Liver (tissue), 9 donors: ENCODE measurements around the gene NKAIN2. TPM values are rescaled to one million over a fixed set of nuclear protein-coding genes. Genes with fewer than 3 reads are reported as not detected.

ENCODE experiments used
- DNase-seq: peaks from one replicate; pipeline ENCODE4 v3.0.0-alpha.2; 2017; ENCODE audit warnings: low spot score
- H3K27ac ChIP-seq, 2 donors: one replicate each; pipeline ENCODE4 v1.7.0; 2013; ENCODE audit warnings: inconsistent platforms in 2 of 2, low read length in 2 of 2, control low read depth in 1 of 2, low read depth in 1 of 2, mild to moderate bottlenecking in 1 of 2
- H3K27me3 ChIP-seq, 4 donors: one replicate each; pipeline versions ENCODE4 v1.6.1 to v1.7.0; 2013; ENCODE audit warnings: low read length in 3 of 4, inconsistent platforms in 1 of 4, mild to moderate bottlenecking in 1 of 4, moderate library complexity in 1 of 4; ENCODE audit not compliant: control insufficient read depth in 4 of 4, insufficient read depth in 4 of 4
- H3K36me3 ChIP-seq, 4 donors: one replicate each; pipeline versions ENCODE4 v1.6.1 to v1.7.0; 2013; ENCODE audit warnings: low read length in 3 of 4, mild to moderate bottlenecking in 3 of 4, low read depth in 1 of 4, moderate library complexity in 1 of 4; ENCODE audit not compliant: control insufficient read depth in 4 of 4, insufficient read depth in 3 of 4
- H3K4me1 ChIP-seq, 4 donors: one replicate each; pipeline versions ENCODE4 v1.6.1 to v1.7.0; 2013; ENCODE audit warnings: low read length in 3 of 4, mild to moderate bottlenecking in 3 of 4, moderate library complexity in 1 of 4; ENCODE audit not compliant: control insufficient read depth in 4 of 4, insufficient read depth in 4 of 4
- H3K4me3 ChIP-seq, 3 donors: one replicate each; pipeline versions ENCODE4 v1.6.1 to v1.7.0; 2013; ENCODE audit warnings: low read length in 3 of 3, control low read depth in 1 of 3, low read depth in 1 of 3, mild to moderate bottlenecking in 1 of 3
- H3K9ac ChIP-seq, 2 donors: one replicate each; pipeline ENCODE4 v1.7.0; 2013; ENCODE audit warnings: low read length in 2 of 2, mild to moderate bottlenecking in 2 of 2, moderate library complexity in 2 of 2, control low read depth in 1 of 2, low read depth in 1 of 2
- H3K9me3 ChIP-seq, 4 donors: one replicate each; pipeline versions ENCODE4 v1.6.1 to v1.7.0; 2013; ENCODE audit warnings: low read length in 3 of 4; ENCODE audit not compliant: control insufficient read depth in 4 of 4
- ATF3 ChIP-seq: IDR thresholded peaks from 2 replicates; pipeline ENCODE4 v1.6.1; 2016; ENCODE audit warnings: antibody characterized with exemption
- CTCF ChIP-seq: fragments of 150-350 bp; IDR thresholded peaks from 2 replicates; pipeline ENCODE4 v1.5.1; 2017; ENCODE audit warnings: improper control_type of control experiment, low read depth, low read length; ENCODE audit not compliant: missing input control
- EGR1 ChIP-seq, 2 donors: IDR thresholded peaks; 2 replicates each; pipeline ENCODE4 v1.6.1; 2016 to 2018; ENCODE audit warnings: antibody characterized with exemption in 2 of 2, low read depth in 2 of 2
- FOXA1 ChIP-seq: IDR thresholded peaks from 2 replicates; pipeline ENCODE4 v1.6.1; 2016; ENCODE audit warnings: antibody characterized with exemption
- FOXA2 ChIP-seq: IDR thresholded peaks from 2 replicates; pipeline ENCODE4 v1.6.1; 2016; ENCODE audit warnings: antibody characterized with exemption
- GABPA ChIP-seq, 2 donors: IDR thresholded peaks in 1 of 2; conservative IDR thresholded peaks in 1 of 2; 2 replicates each; pipeline ENCODE4 v1.6.1; 2016; ENCODE audit warnings: antibody characterized with exemption in 2 of 2, mild to moderate bottlenecking in 1 of 2, moderate library complexity in 1 of 2
- HNF4A ChIP-seq, 2 donors: conservative IDR thresholded peaks; 2 replicates each; pipeline ENCODE4 v1.6.1; 2016; ENCODE audit warnings: antibody characterized with exemption in 2 of 2, mild to moderate bottlenecking in 2 of 2
- HNF4G ChIP-seq: IDR thresholded peaks from 2 replicates; pipeline ENCODE4 v1.6.1; 2016; ENCODE audit warnings: antibody characterized with exemption
- JUND ChIP-seq, 2 donors: IDR thresholded peaks; 2 replicates each; pipeline ENCODE4 v1.6.1; 2016; ENCODE audit warnings: antibody characterized with exemption in 2 of 2
- MAX ChIP-seq: IDR thresholded peaks from 2 replicates; pipeline ENCODE4 v1.6.1; 2016; ENCODE audit warnings: antibody characterized with exemption
- NR2F2 ChIP-seq: IDR thresholded peaks from 2 replicates; pipeline ENCODE4 v1.6.1; 2016; ENCODE audit warnings: antibody characterized with exemption
- RAD21 ChIP-seq, 2 donors: IDR thresholded peaks; 2 replicates each; pipeline ENCODE4 v1.6.1; 2016; ENCODE audit warnings: antibody characterized with exemption in 2 of 2, mild to moderate bottlenecking in 2 of 2
- REST ChIP-seq: IDR thresholded peaks from 2 replicates; pipeline ENCODE4 v1.6.1; 2016; ENCODE audit warnings: antibody characterized with exemption, mild to moderate bottlenecking
- RXRA ChIP-seq, 2 donors: IDR thresholded peaks; 2 replicates each; pipeline ENCODE4 v1.6.1; 2017 to 2018; ENCODE audit warnings: antibody characterized with exemption in 2 of 2, mild to moderate bottlenecking in 1 of 2
- SP1 ChIP-seq: IDR thresholded peaks from 2 replicates; pipeline ENCODE4 v1.6.1; 2018; ENCODE audit warnings: antibody characterized with exemption, mild to moderate bottlenecking
- TAF1 ChIP-seq: conservative IDR thresholded peaks from 2 replicates; pipeline ENCODE4 v1.6.1; 2016; ENCODE audit warnings: antibody characterized with exemption, mild to moderate bottlenecking
- YY1 ChIP-seq: IDR thresholded peaks from 2 replicates; pipeline ENCODE4 v1.6.1; 2016; ENCODE audit warnings: antibody characterized with exemption, mild to moderate bottlenecking
- ZBTB33 ChIP-seq: IDR thresholded peaks from 2 replicates; pipeline ENCODE4 v1.6.1; 2016; ENCODE audit warnings: antibody characterized with exemption
- WGBS: extraction: QIAGEN DNeasy Blood & Tissue Kit; methylation state at CpG from one replicate; pipeline ENCODE4 v1.1.7; 2013; 5-methylcytosine and 5-hydroxymethylcytosine counted together
- polyA plus RNA-seq, 2 donors: library from polyadenylated mRNA; stranded (reverse) in 1 of 2; unstranded in 1 of 2; fragments of 200-250 nt in 1 of 2; fragments of >200 nt in 1 of 2; fragmentation: Nextera tagmentation in 1 of 2; extraction: Ambion mirVana in 1 of 2; gene quantifications; one replicate each; pipeline versions ENCODE4 v1.2.1 to v1.2.3, GENCODE V29; 2013 to 2015
- total RNA-seq, 2 donors: library from RNA; depleted of rRNA; stranded (reverse); fragments of >200 nt; gene quantifications; one replicate each; pipeline ENCODE4 v1.2.3, GENCODE V29; 2014
- donor health status: healthy.
- donor health status: healthy.
- donor health status: healthy.
- donor health status: healthy.
- donor health status: healthy.

The NKAIN2 gene
- total and polyA plus RNA-seq, 4 donors, result 0.05 to 0.14 TPM; not detected in 2

- Histone ChIP-seq H3K36me3 (no peaks in the 10 kb centered on the region), H3K27ac (no peak overlapping the region), H3K9ac (no peak overlapping the region), H3K4me1 (no peaks in the 10 kb centered on the region), H3K27me3 (no peaks in the 10 kb centered on the region), H3K4me3 (no peak overlapping the region), H3K9me3 (no peaks in the 10 kb centered on the region)
- TF ChIP-seq JUND (IDR thresholded peaks at IDR 0.05), result no peak
- TF ChIP-seq SP1, result no peak
- no peak for TF ChIP-seq MAX
- TF ChIP-seq RAD21 (IDR thresholded peaks at IDR 0.05), result no peak
- no peak for TF ChIP-seq HNF4A (conservative IDR thresholded peaks at IDR 0.05)
- TF ChIP-seq ZBTB33, result no peak
- TF ChIP-seq HNF4G, result no peak
- no peak for TF ChIP-seq CTCF
- no peak for TF ChIP-seq NR2F2
- no peak for TF ChIP-seq GABPA (IDR thresholded peaks at IDR 0.05 in 1 of 2, conservative IDR thresholded peaks at IDR 0.05 in 1 of 2)
- TF ChIP-seq FOXA2, result no peak
- TF ChIP-seq REST, result no peak
- no peak for TF ChIP-seq FOXA1
- TF ChIP-seq ATF3, result no peak
- no peak for TF ChIP-seq EGR1 (IDR thresholded peaks at IDR 0.05; ENCODE audit: low read depth in 2 of 2)
- no peak for TF ChIP-seq TAF1
- no peak for TF ChIP-seq RXRA (IDR thresholded peaks at IDR 0.05)
- TF ChIP-seq YY1, result no peak
- no peak for DNase-seq
- WGBS, result 76% methylated on average over 3 of the region's 3 CpGs
Measured at GRCh38 chr6:124436803-124437202, 633.1 kb downstream of the NKAIN2 start.
